OCI-LY7 (cell line): ENCODE measurements around the gene DERA. TPM values are rescaled to one million over a fixed set of nuclear protein-coding genes. Genes with fewer than 3 reads are reported as not detected.

Source experiments
- BruUV-seq: library from RNA; stranded (reverse); fragments of 400-500 nt; replicated peaks from 2 replicates; lab custom pipeline; 2021; lab: Mats Ljungman, UMichigan
- CTCF ChIA-PET: fragments of 300-600 bp; sonication (Branson Sonifier 250); formaldehyde crosslinking; loops from one replicate; lab custom pipeline; 2022; ENCODE audit warnings: antibody characterized with exemption; ENCODE audit not compliant: unreplicated experiment; lab: Charles Lee
- POLR2A ChIA-PET: fragments of 300-600 bp; sonication (Branson Sonifier 250); formaldehyde crosslinking; loops from one replicate; lab custom pipeline; 2022; ENCODE audit warnings: antibody characterized with exemption; lab: Charles Lee
- DNase-seq: peaks from one replicate; pipeline ENCODE4 v3.0.0-alpha.2; 2015; ENCODE audit warnings: low spot score
- H2AFZ ChIP-seq: fragments of 200-600 bp; sonication (generic), shearing (Covaris generic); 2 replicates; pipeline ENCODE4 v1.6.1; 2014; ENCODE audit warnings: mild to moderate bottlenecking, antibody characterized with exemption, low read length, moderate library complexity
- H3K27ac ChIP-seq: fragments of 200-600 bp; sonication (generic); 2 replicates; pipeline ENCODE4 v1.5.1; 2014; ENCODE audit warnings: mixed run types, low read depth, mild to moderate bottlenecking, moderate library complexity, low read length, inconsistent platforms; ENCODE audit not compliant: poor library complexity, severe bottlenecking
- H3K36me3 ChIP-seq: fragments of 200-600 bp; sonication (generic); 2 replicates; pipeline ENCODE4 v1.6.1; 2014; ENCODE audit warnings: mild to moderate bottlenecking, antibody characterized with exemption, low read length, moderate library complexity, mixed read lengths; ENCODE audit not compliant: insufficient read depth
- H3K4me1 ChIP-seq: fragments of 200-600 bp; sonication (generic); 2 replicates; pipeline ENCODE4 v1.5.1; 2014; ENCODE audit warnings: mild to moderate bottlenecking, low read length; ENCODE audit not compliant: insufficient read depth, poor library complexity, severe bottlenecking
- H3K4me2 ChIP-seq: fragments of 200-600 bp; sonication (generic); 2 replicates; pipeline ENCODE4 v1.6.1; 2014; ENCODE audit warnings: mild to moderate bottlenecking, low read length
- H3K4me3 ChIP-seq: fragments of 200-600 bp; sonication (generic); 2 replicates; pipeline ENCODE4 v1.5.1; 2014; ENCODE audit warnings: mild to moderate bottlenecking, low read depth, low read length; ENCODE audit not compliant: poor library complexity, severe bottlenecking
- H3K79me2 ChIP-seq: fragments of 200-600 bp; sonication (generic); 2 replicates; pipeline ENCODE4 v1.6.1; 2016; ENCODE audit warnings: low read depth, mild to moderate bottlenecking, low read length, moderate library complexity, mixed read lengths; ENCODE audit not compliant: insufficient read depth
- H3K9me2 ChIP-seq: fragments of 200-600 bp; sonication (generic); 2 replicates; pipeline ENCODE4 v1.6.1; 2016; ENCODE audit warnings: mild to moderate bottlenecking, low read length, mixed read lengths; ENCODE audit not compliant: insufficient read depth
- H3K9me3 ChIP-seq: fragments of 200-600 bp; sonication (generic); 2 replicates; pipeline ENCODE4 v1.6.1; 2014; ENCODE audit warnings: mild to moderate bottlenecking, mixed run types, low read length, mixed read lengths
- H4K20me1 ChIP-seq: fragments of 200-600 bp; sonication (generic); 2 replicates; pipeline ENCODE4 v1.6.1; 2014; ENCODE audit warnings: mild to moderate bottlenecking, antibody characterized with exemption, low read length, moderate library complexity, mixed read lengths; ENCODE audit not compliant: insufficient read depth
- CTCF ChIP-seq: fragments of 200-600 bp; sonication (generic); conservative IDR thresholded peaks from 2 replicates; pipeline ENCODE4 v1.5.1; 2014; ENCODE audit warnings: mild to moderate bottlenecking, antibody characterized with exemption, low read length, moderate library complexity, mixed read lengths
- EZH2phosphoT487 ChIP-seq: fragments of 200-600 bp; sonication (generic); IDR thresholded peaks from 2 replicates; pipeline ENCODE4 v1.6.1; 2018; ENCODE audit warnings: low read depth, borderline replicate concordance, mild to moderate bottlenecking, mixed run types, antibody characterized with exemption, low read length, moderate library complexity, mixed read lengths
- intact Hi-C: fragments of 100-400 bp; cut with micrococcal nuclease; formaldehyde crosslinking; loops from one replicate; pipeline ENCODE4 v1.10.0; 2022; ENCODE audit not compliant: unreplicated experiment
- total RNA-seq, 2 experiments: library from RNA; depleted of rRNA in 1 of 2; stranded (reverse); fragments of >200 nt in 1 of 2; shearing (Covaris generic) in 1 of 2; gene quantifications; 2 replicates each; pipeline ENCODE4 v1.2.3, GENCODE V29; 2014 to 2022

Gene DERA
- total RNA-seq, 2 experiments from 2014 or later, result 68.6 to 87.2 TPM

GRCh38 chr12:15997910-15998309, 86.8 kb downstream of the DERA start:
- intact Hi-C loops, result no loop called here
- TF ChIP-seq EZH2phosphoT487, result no peak
- no peak for TF ChIP-seq CTCF
- Histone ChIP-seq H3K27ac (no peak overlapping the region), H2AFZ (no peak overlapping the region), H3K9me2 (no peaks in the 10 kb centered on the region), H3K79me2 (peaks cover 93% of the 10 kb centered on the region), H3K4me2 (no peak overlapping the region), H3K36me3 (peaks cover 37% of the 10 kb centered on the region), H3K9me3 (peaks cover 8% of the 10 kb centered on the region; the same call in 1 of the 2 replicates), H3K4me3 (no peak overlapping the region), H4K20me1 (peaks cover 12% of the 10 kb centered on the region; the same call in 1 of the 2 replicates), H3K4me1 (peaks cover 19% of the 10 kb centered on the region)
- BruUV-seq, result no TSS peak
- ChIA-PET POLR2A (interaction anchor here (0.9 to 1.4 kb wide), 3 partner anchors 9 to 12 kb away, joined by 3 to 6 read pairs (median 6); no protein-coding TSS in a partner anchor), CTCF (no interaction called here)
- no peak for DNase-seq

DNA sequence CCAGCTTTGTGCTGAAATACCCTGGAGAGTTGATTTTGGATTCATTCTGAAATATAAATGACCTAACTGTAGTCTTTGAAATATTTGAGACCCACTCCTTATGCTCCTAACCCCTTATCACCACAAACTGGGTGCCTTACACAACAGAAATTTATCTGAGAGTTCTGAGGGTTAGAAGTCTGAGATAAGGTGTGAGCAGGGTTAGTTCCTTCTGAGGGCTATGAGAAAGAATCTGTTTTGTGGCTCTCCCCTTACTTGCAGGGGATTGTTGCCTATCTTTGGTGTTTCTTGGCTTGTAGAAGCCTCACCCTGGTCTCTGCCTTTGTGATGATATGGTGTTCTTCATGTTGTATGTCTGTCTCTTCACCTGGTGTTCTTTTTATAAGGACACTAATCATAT, 91.7 kb downstream of the DERA start:
- BruUV-seq, result no TSS peak
- Histone ChIP-seq H3K9me2 (no peaks in the 10 kb centered on the region), H3K79me2 (peaks cover 90% of the 10 kb centered on the region), H3K4me1 (peaks cover 36% of the 10 kb centered on the region), H4K20me1 (0 out of 2 replicates have a peak, but pooled peaks cover 5% of the 10 kb centered on the region), H2AFZ (no peak overlapping the region), H3K4me2 (peak overlapping the region; percentile 34), H3K36me3 (peaks cover 45% of the 10 kb centered on the region), H3K27ac (no peak overlapping the region), H3K9me3 (peaks cover 1% of the 10 kb centered on the region; the same call in 1 of the 2 replicates), H3K4me3 (no peak overlapping the region)
- CTCF ChIA-PET, result no interaction called here
- POLR2A ChIA-PET, result interaction anchor here (0.5 to 1.0 kb wide), 3 partner anchors 10 to 19 kb away, joined by 3 read pairs; no protein-coding TSS in a partner anchor
- intact Hi-C loops, result no loop called here
- DNase-seq, result no peak
- no peak for TF ChIP-seq EZH2phosphoT487
- no peak for TF ChIP-seq CTCF

DNA sequence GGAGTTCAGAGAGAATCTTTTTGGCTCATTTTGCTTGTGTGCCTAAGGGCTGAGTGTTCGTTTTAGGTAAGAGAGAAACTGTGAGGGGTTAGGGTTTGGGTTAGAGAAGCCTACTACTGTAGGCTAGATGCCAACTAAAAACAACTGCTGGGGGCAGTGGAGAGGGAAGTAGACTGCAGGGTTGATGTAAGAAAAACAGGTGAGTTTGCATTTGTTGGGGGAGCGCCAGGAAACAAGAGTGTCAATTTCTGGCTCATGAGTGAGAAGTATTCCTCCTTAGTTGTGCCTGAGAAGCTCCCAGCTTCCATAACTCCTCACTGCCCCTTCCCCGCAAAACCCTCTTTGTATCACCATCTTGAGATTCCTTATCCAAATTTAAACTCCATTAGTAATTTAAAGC, 92.3 kb downstream of the DERA start:
- Histone ChIP-seq H3K9me2 (no peaks in the 10 kb centered on the region), H3K79me2 (peaks cover 87% of the 10 kb centered on the region), H3K4me1 (peaks cover 36% of the 10 kb centered on the region), H3K9me3 (no peaks in the 10 kb centered on the region), H3K4me3 (no peak overlapping the region), H3K4me2 (peak overlapping the region; percentile 34), H2AFZ (no peak overlapping the region), H3K27ac (no peak overlapping the region), H4K20me1 (0 out of 2 replicates have a peak, but pooled peaks cover 5% of the 10 kb centered on the region), H3K36me3 (peaks cover 39% of the 10 kb centered on the region)
- ChIA-PET CTCF (no interaction called here), POLR2A (interaction anchor here (0.8 kb wide), 1 partner anchor 19 kb away, joined by 3 read pairs; no protein-coding TSS in a partner anchor)
- no peak for DNase-seq
- intact Hi-C loops, result no loop called here
- BruUV-seq, result no TSS peak
- no peak for TF ChIP-seq EZH2phosphoT487
- no peak for TF ChIP-seq CTCF
